K562 (cell line): ENCODE data around the gene TMEM203. TPM values are rescaled to one million over a fixed set of nuclear protein-coding genes. Genes with fewer than 3 reads are reported as not detected.

Source experiments
- BDP1 ChIP-seq: IDR thresholded peaks from 3 replicates; pipeline ENCODE4 v1.6.1; 2011; ENCODE audit not compliant: insufficient read length, insufficient read depth
- CREBBP ChIP-seq: IDR thresholded peaks from one replicate; pipeline ENCODE4 v1.6.1; 2012; ENCODE audit warnings: low read depth, mild to moderate bottlenecking, control low read depth, inconsistent platforms, low read length
- CREM ChIP-seq: IDR thresholded peaks from 2 replicates; pipeline ENCODE4 v1.6.1; 2014; ENCODE audit warnings: antibody characterized with exemption, low read depth
- EWSR1 ChIP-seq: fragments of 450-650 bp; IDR thresholded peaks from 2 replicates; pipeline ENCODE4 v1.6.1; 2018; ENCODE audit warnings: borderline replicate concordance, mild to moderate bottlenecking, low read depth, moderate library complexity; ENCODE audit not compliant: partially characterized antibody
- FOXA1 ChIP-seq: fragments of 450-650 bp; IDR thresholded peaks from 2 replicates; pipeline ENCODE4 v1.6.1; 2016; ENCODE audit warnings: mild to moderate bottlenecking, borderline replicate concordance
- GTF2A2 ChIP-seq: IDR thresholded peaks from 2 replicates; pipeline ENCODE4 v1.6.1; 2016; ENCODE audit warnings: mild to moderate bottlenecking, missing genetic modification characterization, missing compliant biosample characterization
- NBN ChIP-seq: fragments of 450-650 bp; IDR thresholded peaks from 2 replicates; pipeline ENCODE4 v1.6.1; 2016; ENCODE audit warnings: low read depth, mild to moderate bottlenecking
- NELFE ChIP-seq: IDR thresholded peaks from 2 replicates; pipeline ENCODE4 v1.6.1; 2011; ENCODE audit warnings: mild to moderate bottlenecking; ENCODE audit not compliant: insufficient read depth, insufficient read length
- POLR2AphosphoS2 ChIP-seq: IDR thresholded peaks from 2 replicates; pipeline ENCODE4 v1.6.1; 2012; ENCODE audit warnings: low read length, improper control_type of control experiment
- RBM14 ChIP-seq: fragments of 200-400 bp; formaldehyde crosslinking; IDR thresholded peaks from 2 replicates; pipeline ENCODE4 v1.6.1; 2018; ENCODE audit warnings: low read depth, mild to moderate bottlenecking, low read length, moderate library complexity, borderline replicate concordance; ENCODE audit not compliant: insufficient read depth
- RBM34 ChIP-seq: fragments of 200-400 bp; formaldehyde crosslinking; IDR thresholded peaks from 2 replicates; pipeline ENCODE4 v1.6.1; 2018; ENCODE audit warnings: low read length, borderline replicate concordance; ENCODE audit not compliant: insufficient read depth
- TAF15 ChIP-seq: fragments of 200-400 bp; formaldehyde crosslinking; IDR thresholded peaks from 2 replicates; pipeline ENCODE4 v1.6.1; 2017; ENCODE audit warnings: mild to moderate bottlenecking, low read depth, low read length, moderate library complexity
- polyA plus RNA-seq, 8 experiments: library from polyadenylated mRNA; depleted of rRNA in 4 of 8; stranded (reverse) in 5 of 8; unstranded in 3 of 8; fragments of >200 nt; fragmentation: Nextera tagmentation in 2 of 8; fragmentation: Illumina TruSeq in 1 of 8; extraction: Ambion mirVana in 2 of 8; extraction: Trizol in 1 of 8; gene quantifications; 2 replicates each; pipeline versions ENCODE4 v1.2.1 to v1.2.3, GENCODE V29; 2011 to 2014; ENCODE audit warnings: inconsistent platforms in 1 of 8, missing spikeins in 1 of 8
- total RNA-seq, 7 experiments: library from RNA; depleted of rRNA in 6 of 7; stranded (reverse); fragments of >200 nt in 6 of 7; fragmentation: Illumina TruSeq in 2 of 7; extraction: Trizol in 2 of 7; gene quantifications; 2 replicates each; pipeline versions ENCODE4 v1.2.1 to v1.2.3, GENCODE V29; 2011 to 2021; ENCODE audit warnings: low replicate concordance in 1 of 7
- TF ChIP-seq, protein P1 (sequence below): fragments of 250-450 bp; sonication (Bioruptor Pico); IDR thresholded peaks from 2 replicates; pipeline ENCODE4 v1.8.0; 2021; ENCODE audit warnings: moderate library complexity, mild to moderate bottlenecking, inconsistent platforms
- TF ChIP-seq, protein P2 (sequence below): sonication (generic); formaldehyde crosslinking; IDR thresholded peaks from 2 replicates; pipeline ENCODE4 v1.8.0; 2022; ENCODE audit warnings: missing genetic modification reagents, mild to moderate bottlenecking, borderline replicate concordance
- TF ChIP-seq, protein P3 (sequence below), 3 experiments: IDR thresholded peaks in 2 of 3; conservative IDR thresholded peaks in 1 of 3; 2 replicates each; pipeline ENCODE4 v1.5.1; 2011 to 2012; ENCODE audit warnings: low read length in 3 of 3, mild to moderate bottlenecking in 3 of 3, control low read depth in 2 of 3, improper control_type of control experiment in 1 of 3, inconsistent platforms in 1 of 3, low read depth in 1 of 3, mixed read lengths in 1 of 3, moderate library complexity in 1 of 3; ENCODE audit not compliant: insufficient read depth in 2 of 3
- TF ChIP-seq, protein P4 (sequence below): sonication (generic); formaldehyde crosslinking; IDR thresholded peaks from 2 replicates; pipeline ENCODE4 v1.8.1; 2022; ENCODE audit warnings: missing genetic modification reagents

The TMEM203 gene
- total and polyA plus RNA-seq, 9 of the 15 experiments (the other 6 are each of a cell fraction or from before 2014, with no cell fraction given): 8.8 to 59.5 (median 37.6) TPM

DNA sequence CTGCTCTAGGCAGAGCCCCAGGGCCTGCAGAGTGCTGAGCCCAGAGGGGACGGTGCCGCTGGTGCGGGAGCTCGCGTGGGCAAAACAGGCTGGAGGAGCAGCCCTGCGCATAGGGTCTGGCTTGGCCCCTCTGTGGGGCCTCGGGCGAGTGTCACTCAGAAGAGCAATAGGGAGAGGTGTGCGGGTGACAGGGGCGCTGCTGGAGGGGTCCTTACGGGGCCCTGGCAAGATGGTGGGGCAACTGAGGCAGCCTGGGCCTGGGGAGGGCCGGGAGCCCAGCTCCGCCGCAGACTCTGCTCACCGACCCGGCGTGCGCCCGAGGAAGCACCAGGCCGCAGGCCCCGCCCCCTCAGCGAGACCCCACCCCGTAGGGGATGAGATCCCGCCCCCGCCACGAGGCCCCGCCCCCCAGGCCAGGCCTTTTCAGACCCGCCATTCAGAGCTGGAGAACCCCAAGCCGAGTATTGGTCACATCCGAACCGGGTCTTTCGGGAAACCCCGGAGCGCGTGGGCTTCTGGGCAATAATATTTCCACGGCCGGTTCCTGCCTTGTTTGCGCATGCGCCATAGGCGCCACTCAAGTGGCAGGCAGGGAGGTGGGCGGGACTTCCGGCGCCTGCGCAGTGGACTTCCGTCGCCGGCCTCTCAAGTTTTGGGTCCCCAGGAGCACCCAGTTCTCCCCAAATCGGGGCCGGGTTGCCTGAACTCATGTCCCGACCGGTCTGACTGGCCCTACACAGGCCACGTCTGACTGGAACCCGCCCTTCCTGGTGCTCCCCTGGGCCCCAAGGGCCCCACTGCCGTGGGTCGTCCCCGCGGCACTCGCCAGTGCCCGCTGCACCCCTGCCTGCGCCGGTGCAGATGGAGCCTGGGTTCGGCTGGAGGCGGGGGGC is 17.9 kb upstream of the TMEM203 start (continued):
- TF ChIP-seq, protein P1, sequence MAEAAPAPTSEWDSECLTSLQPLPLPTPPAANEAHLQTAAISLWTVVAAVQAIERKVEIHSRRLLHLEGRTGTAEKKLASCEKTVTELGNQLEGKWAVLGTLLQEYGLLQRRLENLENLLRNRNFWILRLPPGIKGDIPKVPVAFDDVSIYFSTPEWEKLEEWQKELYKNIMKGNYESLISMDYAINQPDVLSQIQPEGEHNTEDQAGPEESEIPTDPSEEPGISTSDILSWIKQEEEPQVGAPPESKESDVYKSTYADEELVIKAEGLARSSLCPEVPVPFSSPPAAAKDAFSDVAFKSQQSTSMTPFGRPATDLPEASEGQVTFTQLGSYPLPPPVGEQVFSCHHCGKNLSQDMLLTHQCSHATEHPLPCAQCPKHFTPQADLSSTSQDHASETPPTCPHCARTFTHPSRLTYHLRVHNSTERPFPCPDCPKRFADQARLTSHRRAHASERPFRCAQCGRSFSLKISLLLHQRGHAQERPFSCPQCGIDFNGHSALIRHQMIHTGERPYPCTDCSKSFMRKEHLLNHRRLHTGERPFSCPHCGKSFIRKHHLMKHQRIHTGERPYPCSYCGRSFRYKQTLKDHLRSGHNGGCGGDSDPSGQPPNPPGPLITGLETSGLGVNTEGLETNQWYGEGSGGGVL: no peak
- TF ChIP-seq, protein P2, sequence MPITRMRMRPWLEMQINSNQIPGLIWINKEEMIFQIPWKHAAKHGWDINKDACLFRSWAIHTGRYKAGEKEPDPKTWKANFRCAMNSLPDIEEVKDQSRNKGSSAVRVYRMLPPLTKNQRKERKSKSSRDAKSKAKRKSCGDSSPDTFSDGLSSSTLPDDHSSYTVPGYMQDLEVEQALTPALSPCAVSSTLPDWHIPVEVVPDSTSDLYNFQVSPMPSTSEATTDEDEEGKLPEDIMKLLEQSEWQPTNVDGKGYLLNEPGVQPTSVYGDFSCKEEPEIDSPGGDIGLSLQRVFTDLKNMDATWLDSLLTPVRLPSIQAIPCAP (CRISPR knock-in tag): no peak
- TF ChIP-seq, protein P3, sequence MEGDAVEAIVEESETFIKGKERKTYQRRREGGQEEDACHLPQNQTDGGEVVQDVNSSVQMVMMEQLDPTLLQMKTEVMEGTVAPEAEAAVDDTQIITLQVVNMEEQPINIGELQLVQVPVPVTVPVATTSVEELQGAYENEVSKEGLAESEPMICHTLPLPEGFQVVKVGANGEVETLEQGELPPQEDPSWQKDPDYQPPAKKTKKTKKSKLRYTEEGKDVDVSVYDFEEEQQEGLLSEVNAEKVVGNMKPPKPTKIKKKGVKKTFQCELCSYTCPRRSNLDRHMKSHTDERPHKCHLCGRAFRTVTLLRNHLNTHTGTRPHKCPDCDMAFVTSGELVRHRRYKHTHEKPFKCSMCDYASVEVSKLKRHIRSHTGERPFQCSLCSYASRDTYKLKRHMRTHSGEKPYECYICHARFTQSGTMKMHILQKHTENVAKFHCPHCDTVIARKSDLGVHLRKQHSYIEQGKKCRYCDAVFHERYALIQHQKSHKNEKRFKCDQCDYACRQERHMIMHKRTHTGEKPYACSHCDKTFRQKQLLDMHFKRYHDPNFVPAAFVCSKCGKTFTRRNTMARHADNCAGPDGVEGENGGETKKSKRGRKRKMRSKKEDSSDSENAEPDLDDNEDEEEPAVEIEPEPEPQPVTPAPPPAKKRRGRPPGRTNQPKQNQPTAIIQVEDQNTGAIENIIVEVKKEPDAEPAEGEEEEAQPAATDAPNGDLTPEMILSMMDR (IDR thresholded peaks at IDR 0.05 in 2 of 3, conservative IDR thresholded peaks at IDR 0.05 in 1 of 3; ENCODE audit: insufficient read depth in 2 of 3, low read depth in 1 of 3, low read length in 3 of 3): no peak
- TF ChIP-seq GTF2A2 (tag) (no peak), RBM34 (no peak), TAF15 (no peak), CREM (peak; percentile 65; the same call in 1 of the 2 replicates), BDP1 (no peak), NBN (no peak), RBM14 (no peak), NELFE (no peak), FOXA1 (no peak), EWSR1 (no peak), POLR2AphosphoS2 (no peak; the same call in 1 of the 2 replicates), CREBBP (no peak)
- TF ChIP-seq, protein P4, sequence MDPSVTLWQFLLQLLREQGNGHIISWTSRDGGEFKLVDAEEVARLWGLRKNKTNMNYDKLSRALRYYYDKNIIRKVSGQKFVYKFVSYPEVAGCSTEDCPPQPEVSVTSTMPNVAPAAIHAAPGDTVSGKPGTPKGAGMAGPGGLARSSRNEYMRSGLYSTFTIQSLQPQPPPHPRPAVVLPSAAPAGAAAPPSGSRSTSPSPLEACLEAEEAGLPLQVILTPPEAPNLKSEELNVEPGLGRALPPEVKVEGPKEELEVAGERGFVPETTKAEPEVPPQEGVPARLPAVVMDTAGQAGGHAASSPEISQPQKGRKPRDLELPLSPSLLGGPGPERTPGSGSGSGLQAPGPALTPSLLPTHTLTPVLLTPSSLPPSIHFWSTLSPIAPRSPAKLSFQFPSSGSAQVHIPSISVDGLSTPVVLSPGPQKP (CRISPR knock-in tag): no peak
